ENCODE measurements around the gene SPINT2. TPM values are rescaled to one million over a fixed set of nuclear protein-coding genes. Genes with fewer than 3 reads are reported as not detected.

Gene SPINT2
- total RNA-seq, 2 experiments from 2014 or later: 36.7 to 77.2 TPM

DNA sequence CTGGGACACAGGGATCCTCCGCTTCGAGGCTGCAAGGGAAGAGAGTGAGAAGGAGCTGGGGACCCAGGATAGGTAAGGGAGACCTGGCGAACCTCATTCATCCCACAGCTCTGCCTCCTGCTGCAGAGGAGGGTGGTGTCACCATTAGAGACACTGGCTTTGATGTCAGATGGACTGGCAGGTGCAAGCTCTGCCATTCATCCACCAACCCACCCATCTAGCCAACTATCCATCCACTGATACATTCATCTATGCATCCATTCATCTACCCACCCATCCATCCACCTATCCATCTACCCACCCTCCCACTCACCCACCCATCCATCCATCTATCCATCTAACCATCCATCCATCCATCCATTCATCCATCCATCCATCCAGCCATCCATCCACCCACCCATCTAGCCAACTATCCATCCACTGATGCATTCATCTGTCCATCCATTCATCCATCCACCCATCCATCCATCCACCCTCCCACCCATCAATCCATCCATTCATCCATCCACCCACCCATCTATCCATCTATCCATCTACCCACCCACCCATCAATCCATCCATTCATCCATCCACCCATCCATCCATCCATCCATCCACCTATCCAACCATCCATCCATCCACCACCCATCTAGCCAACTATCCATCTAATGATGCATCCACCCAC is 45.4 kb downstream of the SPINT2 start:
- no peaks in the 10 kb centered on the region for H4K20me1 ChIP-seq (ENCODE audit: insufficient read depth, low read length)
- CTCF ChIA-PET (ENCODE audit: unreplicated experiment): no interaction called here
- no peak overlapping the region for H3K4me2 ChIP-seq (ENCODE audit: low read length)
- POLR2A ChIA-PET: interaction anchor here (0.6 kb wide), 1 partner anchor 98 kb away, joined by 4 read pairs; no protein-coding TSS in a partner anchor
- intact Hi-C loops (cut with micrococcal nuclease; ENCODE audit: unreplicated experiment): loop anchor here (10.0 kb wide), 1 partner anchor 1095 kb away; the partner anchor contains the start of genes ZNF383 and ZNF585B
- TF ChIP-seq EZH2phosphoT487 (IDR thresholded peaks at IDR 0.05; ENCODE audit: borderline replicate concordance, low read depth, low read length): no peak
- TF ChIP-seq, protein P1, sequence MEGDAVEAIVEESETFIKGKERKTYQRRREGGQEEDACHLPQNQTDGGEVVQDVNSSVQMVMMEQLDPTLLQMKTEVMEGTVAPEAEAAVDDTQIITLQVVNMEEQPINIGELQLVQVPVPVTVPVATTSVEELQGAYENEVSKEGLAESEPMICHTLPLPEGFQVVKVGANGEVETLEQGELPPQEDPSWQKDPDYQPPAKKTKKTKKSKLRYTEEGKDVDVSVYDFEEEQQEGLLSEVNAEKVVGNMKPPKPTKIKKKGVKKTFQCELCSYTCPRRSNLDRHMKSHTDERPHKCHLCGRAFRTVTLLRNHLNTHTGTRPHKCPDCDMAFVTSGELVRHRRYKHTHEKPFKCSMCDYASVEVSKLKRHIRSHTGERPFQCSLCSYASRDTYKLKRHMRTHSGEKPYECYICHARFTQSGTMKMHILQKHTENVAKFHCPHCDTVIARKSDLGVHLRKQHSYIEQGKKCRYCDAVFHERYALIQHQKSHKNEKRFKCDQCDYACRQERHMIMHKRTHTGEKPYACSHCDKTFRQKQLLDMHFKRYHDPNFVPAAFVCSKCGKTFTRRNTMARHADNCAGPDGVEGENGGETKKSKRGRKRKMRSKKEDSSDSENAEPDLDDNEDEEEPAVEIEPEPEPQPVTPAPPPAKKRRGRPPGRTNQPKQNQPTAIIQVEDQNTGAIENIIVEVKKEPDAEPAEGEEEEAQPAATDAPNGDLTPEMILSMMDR (conservative IDR thresholded peaks at IDR 0.05; ENCODE audit: low read length): no peak
- 0 out of 2 replicates have a peak, but pooled peaks cover 2% of the 10 kb centered on the region for H3K79me2 ChIP-seq (ENCODE audit: insufficient read depth, low read depth, low read length)
- H3K4me3 ChIP-seq (ENCODE audit: low read depth, low read length, poor library complexity, severe bottlenecking): no peak overlapping the region
- no peak for DNase-seq (ENCODE audit: low spot score)
- H3K4me1 ChIP-seq (ENCODE audit: insufficient read depth, low read length, poor library complexity, severe bottlenecking): peaks cover 3% of the 10 kb centered on the region
- H3K27ac ChIP-seq (ENCODE audit: low read depth, low read length, poor library complexity, severe bottlenecking): no peak overlapping the region
- no peak overlapping the region for H2AFZ ChIP-seq (ENCODE audit: low read length)
- H3K9me2 ChIP-seq (ENCODE audit: insufficient read depth, low read length): no peaks in the 10 kb centered on the region
- no peaks in the 10 kb centered on the region for H3K9me3 ChIP-seq (ENCODE audit: low read length)
- H3K36me3 ChIP-seq (ENCODE audit: insufficient read depth, low read length): peaks cover 9% of the 10 kb centered on the region; the same call in 1 of the 2 replicates
- BruUV-seq (replicated peaks): no TSS peak

GRCh38 chr19:38310279-38310670 is 45.9 kb downstream of the SPINT2 start:
- Histone ChIP-seq H2AFZ (ENCODE audit: low read length) (no peak overlapping the region), H3K9me3 (ENCODE audit: low read length) (no peaks in the 10 kb centered on the region), H4K20me1 (ENCODE audit: insufficient read depth, low read length) (no peaks in the 10 kb centered on the region), H3K9me2 (ENCODE audit: insufficient read depth, low read length) (no peaks in the 10 kb centered on the region), H3K4me2 (ENCODE audit: low read length) (no peak overlapping the region), H3K79me2 (ENCODE audit: insufficient read depth, low read depth, low read length) (peaks cover 8% of the 10 kb centered on the region; the same call in 1 of the 2 replicates), H3K4me3 (ENCODE audit: low read depth, low read length, poor library complexity, severe bottlenecking) (no peak overlapping the region), H3K36me3 (ENCODE audit: insufficient read depth, low read length) (peaks cover 9% of the 10 kb centered on the region; the same call in 1 of the 2 replicates), H3K4me1 (ENCODE audit: insufficient read depth, low read length, poor library complexity, severe bottlenecking) (peaks cover 8% of the 10 kb centered on the region), H3K27ac (ENCODE audit: low read depth, low read length, poor library complexity, severe bottlenecking) (no peak overlapping the region)
- BruUV-seq (replicated peaks): no TSS peak
- ChIA-PET POLR2A (interaction anchor here (0.6 kb wide), 1 partner anchor 98 kb away, joined by 4 read pairs; no protein-coding TSS in a partner anchor), CTCF (ENCODE audit: unreplicated experiment) (no interaction called here)
- no peak for DNase-seq (ENCODE audit: low spot score)
- TF ChIP-seq EZH2phosphoT487 (IDR thresholded peaks at IDR 0.05; ENCODE audit: borderline replicate concordance, low read depth, low read length): no peak
- TF ChIP-seq, protein P1 (conservative IDR thresholded peaks at IDR 0.05; ENCODE audit: low read length): no peak
- intact Hi-C loops (cut with micrococcal nuclease; ENCODE audit: unreplicated experiment): loop anchor here (10.0 kb wide), 1 partner anchor 1095 kb away; the partner anchor contains the start of genes ZNF383 and ZNF585B

- H3K9me2 ChIP-seq (ENCODE audit: insufficient read depth, low read length): no peaks in the 10 kb centered on the region
- peaks cover 8% of the 10 kb centered on the region for H3K4me1 ChIP-seq (ENCODE audit: insufficient read depth, low read length, poor library complexity, severe bottlenecking)
- TF ChIP-seq, protein P1 (conservative IDR thresholded peaks at IDR 0.05; ENCODE audit: low read length): no peak
- no peak for TF ChIP-seq EZH2phosphoT487 (IDR thresholded peaks at IDR 0.05; ENCODE audit: borderline replicate concordance, low read depth, low read length)
- no peak overlapping the region for H3K4me2 ChIP-seq (ENCODE audit: low read length)
- no peak overlapping the region for H3K4me3 ChIP-seq (ENCODE audit: low read depth, low read length, poor library complexity, severe bottlenecking)
- BruUV-seq (replicated peaks): no TSS peak
- ChIA-PET POLR2A (no interaction called here), CTCF (ENCODE audit: unreplicated experiment) (interaction anchor here (0.9 kb wide), 1 partner anchor 23 kb away, joined by 3 read pairs; no protein-coding TSS in a partner anchor)
- DNase-seq (ENCODE audit: low spot score): no peak
- no peaks in the 10 kb centered on the region for H3K9me3 ChIP-seq (ENCODE audit: low read length)
- intact Hi-C loops (cut with micrococcal nuclease; ENCODE audit: unreplicated experiment): loop anchor here (10.0 kb wide), 1 partner anchor 1096 kb away; the partner anchor contains the start of genes ZNF383 and ZNF585B
- H4K20me1 ChIP-seq (ENCODE audit: insufficient read depth, low read length): no peaks in the 10 kb centered on the region
- H2AFZ ChIP-seq (ENCODE audit: low read length): no peak overlapping the region
- H3K27ac ChIP-seq (ENCODE audit: low read depth, low read length, poor library complexity, severe bottlenecking): no peak overlapping the region
- peaks cover 9% of the 10 kb centered on the region; the same call in 1 of the 2 replicates for H3K79me2 ChIP-seq (ENCODE audit: insufficient read depth, low read depth, low read length)
- peaks cover 9% of the 10 kb centered on the region; the same call in 1 of the 2 replicates for H3K36me3 ChIP-seq (ENCODE audit: insufficient read depth, low read length)
Observed at GRCh38 chr19:38310986-38311385, 46.6 kb downstream of the SPINT2 start.
